ENCODE results near the gene RAB40C.

- TF ChIP-seq POLR2A (IDR thresholded peaks at IDR 0.05) = no peak
- no peak for TF ChIP-seq CTCF (IDR thresholded peaks at IDR 0.05)
Measured at GRCh38 chr16:575354-576196, 14.3 kb upstream of the RAB40C start.

All from lower leg skin (tissue), 3 donors.